K562 (cell line): ENCODE measurements around the gene KRTAP5-5. TPM values are rescaled to one million over a fixed set of nuclear protein-coding genes. Genes with fewer than 3 reads are reported as not detected.

ENCODE experiments used
- ATAC-seq: fragments of 200-7000 bp; cut with Tn5 transposase; 3 replicates; pipeline ENCODE4 v1.9.1; 2020; ENCODE audit warnings: moderate library complexity
- BruUV-seq: library from RNA; stranded (reverse); fragments of 400-500 nt; replicated peaks from 2 replicates; lab custom pipeline; 2021; lab: Mats Ljungman, UMichigan
- CTCF ChIA-PET: fragments of 300-600 bp; formaldehyde crosslinking; extraction: SDS; loops from one replicate; lab custom pipeline; 2021; ENCODE audit warnings: low intra/inter-chr PET ratio; lab: Yijun Ruan, JAX
- POLR2A ChIA-PET: fragments of 300-600, 350-650 bp; sonication (Branson Sonifier 250); formaldehyde crosslinking; extraction: SDS; loops from one replicate; lab custom pipeline; 2021; ENCODE audit warnings: antibody characterized with exemption, inconsistent platforms; lab: Yijun Ruan, JAX
- DNase-seq, 4 experiments: peaks; one replicate each; pipeline versions ENCODE4 v3.0.0 to v3.0.0-alpha.2; 2011 to 2018; ENCODE audit warnings: low spot score in 3 of 4, mixed read lengths in 3 of 4; ENCODE audit errors: extremely low read depth in 1 of 4
- FAIRE-seq: peaks from 2 replicates; lab custom pipeline; 2011; peaks lifted over from hg19 to GRCh38; lab: Jason Lieb, UNC
- H2AFZ ChIP-seq: 2 replicates; pipeline ENCODE4 v1.6.0; 2011; ENCODE audit warnings: low read depth, low read length, control low read depth, inconsistent platforms
- H3K27ac ChIP-seq: fragments of 200-600 bp; 3 replicates; pipeline ENCODE4 v1.8.0; 2011; ENCODE audit warnings: low read depth, mild to moderate bottlenecking, control low read depth, inconsistent platforms, low read length, moderate library complexity, mixed read lengths; ENCODE audit errors: extremely low read depth
- H3K27me3 ChIP-seq, 2 experiments: fragments of 300-600 bp in 1 of 2; 2 replicates in 1 of 2; 3 replicates in 1 of 2; pipeline versions ENCODE4 v1.6.0 to v1.8.0; 2011; ENCODE audit warnings: inconsistent platforms in 2 of 2, low read length in 2 of 2, mild to moderate bottlenecking in 1 of 2, mixed read lengths in 1 of 2, moderate library complexity in 1 of 2; ENCODE audit not compliant: control insufficient read depth in 2 of 2, insufficient read depth in 2 of 2
- H3K36me3 ChIP-seq: fragments of 300-600 bp; 3 replicates; pipeline ENCODE4 v1.8.0; 2011; ENCODE audit warnings: mild to moderate bottlenecking, low read length, inconsistent platforms; ENCODE audit not compliant: control insufficient read depth, insufficient read depth
- H3K4me1 ChIP-seq, 2 experiments: fragments of 200-600 bp in 1 of 2; replicated peaks in 1 of 2; 2 replicates in 1 of 2; 3 replicates in 1 of 2; pipeline versions ENCODE4 v1.5.1 to v1.8.0; 2011; ENCODE audit warnings: inconsistent platforms in 2 of 2, low read length in 2 of 2, mild to moderate bottlenecking in 1 of 2, mixed read lengths in 1 of 2, moderate library complexity in 1 of 2; ENCODE audit not compliant: control insufficient read depth in 2 of 2, insufficient read depth in 2 of 2
- H3K4me2 ChIP-seq: 2 replicates; pipeline ENCODE4 v1.6.1; 2011; ENCODE audit warnings: low read length, control low read depth, inconsistent platforms, mixed read lengths; ENCODE audit not compliant: insufficient read depth
- H3K4me3 ChIP-seq: fragments of 200-600 bp; sonication (generic), shearing (Covaris generic); 2 replicates; pipeline ENCODE4 v1.5.1; 2016; ENCODE audit warnings: control low read depth, inconsistent platforms
- H3K79me2 ChIP-seq: fragments of 200-600 bp; 3 replicates; pipeline ENCODE4 v1.8.0; 2011; ENCODE audit warnings: low read length, inconsistent platforms; ENCODE audit not compliant: control insufficient read depth, insufficient read depth
- H3K9ac ChIP-seq, 2 experiments: 2 replicates each; pipeline versions ENCODE4 v1.6.0 to v1.6.1; 2011; ENCODE audit warnings: low read depth in 2 of 2, low read length in 2 of 2, control low read depth in 1 of 2, inconsistent platforms in 1 of 2, mild to moderate bottlenecking in 1 of 2, mixed read lengths in 1 of 2; ENCODE audit not compliant: insufficient read depth in 1 of 2
- H3K9me1 ChIP-seq: one replicate; pipeline ENCODE4 v1.6.0; 2011; ENCODE audit warnings: inconsistent platforms, mild to moderate bottlenecking, low read length, moderate library complexity; ENCODE audit not compliant: control insufficient read depth, insufficient read depth
- H3K9me3 ChIP-seq: replicated peaks from 2 replicates; pipeline ENCODE4 v1.5.1; 2011; ENCODE audit warnings: low read depth, low read length, inconsistent platforms; ENCODE audit not compliant: control insufficient read depth, insufficient read depth
- H4K20me1 ChIP-seq: replicated peaks from 2 replicates; pipeline ENCODE4 v1.6.1; 2011; ENCODE audit warnings: low read length, inconsistent platforms, mixed read lengths; ENCODE audit not compliant: control insufficient read depth, insufficient read depth
- CBX5 ChIP-seq: IDR thresholded peaks from 2 replicates; pipeline ENCODE4 v1.6.1; 2014; ENCODE audit warnings: low read depth, borderline replicate concordance
- MCM3 ChIP-seq: fragments of 450-650 bp; IDR thresholded peaks from 2 replicates; pipeline ENCODE4 v1.6.1; 2016
- MEIS2 ChIP-seq: fragments of 450-650 bp; IDR thresholded peaks from 2 replicates; pipeline ENCODE4 v1.6.1; 2014; ENCODE audit warnings: mild to moderate bottlenecking; ENCODE audit not compliant: partially characterized antibody
- SIRT6 ChIP-seq: IDR thresholded peaks from one replicate; pipeline ENCODE4 v1.6.1; 2012; ENCODE audit warnings: low read depth, mild to moderate bottlenecking, control low read depth, inconsistent platforms, low read length, moderate library complexity
- SMARCA5 ChIP-seq: fragments of 450-650 bp; IDR thresholded peaks from 2 replicates; pipeline ENCODE4 v1.6.1; 2016
- WGBS: fragments of 100-300 bp; shearing (Covaris generic); methylation state at CpG from one replicate; pipeline ENCODE4 v1.1.6; 2016; ENCODE audit warnings: low coverage, mixed read lengths; ENCODE audit not compliant: insufficient coverage; ENCODE audit errors: missing lambda C conversion rate; 5-methylcytosine and 5-hydroxymethylcytosine counted together
- in situ Hi-C: fragments of 300-500 bp; cut with MboI; formaldehyde crosslinking; loops from 4 replicates; pipeline ENCODE4 v1.15.0; 2018; ENCODE audit warnings: inconsistent platforms, mixed read lengths
- intact Hi-C: fragments of 100-400 bp; cut with micrococcal nuclease; formaldehyde crosslinking; loops from 2 replicates; pipeline ENCODE4 v1.14.2; 2022
- polyA plus RNA-seq, 8 experiments: library from polyadenylated mRNA; depleted of rRNA in 4 of 8; stranded (reverse) in 5 of 8; unstranded in 3 of 8; fragments of >200 nt; fragmentation: Nextera tagmentation in 2 of 8; fragmentation: Illumina TruSeq in 1 of 8; extraction: Ambion mirVana in 2 of 8; extraction: Trizol in 1 of 8; gene quantifications; 2 replicates each; pipeline versions ENCODE4 v1.2.1 to v1.2.3, GENCODE V29; 2011 to 2014; ENCODE audit warnings: inconsistent platforms in 1 of 8, missing spikeins in 1 of 8
- total RNA-seq, 7 experiments: library from RNA; depleted of rRNA in 6 of 7; stranded (reverse); fragments of >200 nt in 6 of 7; fragmentation: Illumina TruSeq in 2 of 7; extraction: Trizol in 2 of 7; gene quantifications; 2 replicates each; pipeline versions ENCODE4 v1.2.1 to v1.2.3, GENCODE V29; 2011 to 2021; ENCODE audit warnings: low replicate concordance in 1 of 7
- TF ChIP-seq, protein P1 (sequence below): fragments of 250-450 bp; sonication (Bioruptor Pico); IDR thresholded peaks from 2 replicates; pipeline ENCODE4 v1.4.0; 2020; ENCODE audit warnings: mild to moderate bottlenecking
- TF ChIP-seq, protein P2 (sequence below): sonication (generic); formaldehyde crosslinking; IDR thresholded peaks from 2 replicates; pipeline ENCODE4 v1.8.1; 2023; ENCODE audit warnings: missing genetic modification reagents, mild to moderate bottlenecking, borderline replicate concordance

The KRTAP5-5 gene
- total and polyA plus RNA-seq, 9 of the 15 experiments (the other 6 are each of a cell fraction or from before 2014, with no cell fraction given) = not detected

DNA sequence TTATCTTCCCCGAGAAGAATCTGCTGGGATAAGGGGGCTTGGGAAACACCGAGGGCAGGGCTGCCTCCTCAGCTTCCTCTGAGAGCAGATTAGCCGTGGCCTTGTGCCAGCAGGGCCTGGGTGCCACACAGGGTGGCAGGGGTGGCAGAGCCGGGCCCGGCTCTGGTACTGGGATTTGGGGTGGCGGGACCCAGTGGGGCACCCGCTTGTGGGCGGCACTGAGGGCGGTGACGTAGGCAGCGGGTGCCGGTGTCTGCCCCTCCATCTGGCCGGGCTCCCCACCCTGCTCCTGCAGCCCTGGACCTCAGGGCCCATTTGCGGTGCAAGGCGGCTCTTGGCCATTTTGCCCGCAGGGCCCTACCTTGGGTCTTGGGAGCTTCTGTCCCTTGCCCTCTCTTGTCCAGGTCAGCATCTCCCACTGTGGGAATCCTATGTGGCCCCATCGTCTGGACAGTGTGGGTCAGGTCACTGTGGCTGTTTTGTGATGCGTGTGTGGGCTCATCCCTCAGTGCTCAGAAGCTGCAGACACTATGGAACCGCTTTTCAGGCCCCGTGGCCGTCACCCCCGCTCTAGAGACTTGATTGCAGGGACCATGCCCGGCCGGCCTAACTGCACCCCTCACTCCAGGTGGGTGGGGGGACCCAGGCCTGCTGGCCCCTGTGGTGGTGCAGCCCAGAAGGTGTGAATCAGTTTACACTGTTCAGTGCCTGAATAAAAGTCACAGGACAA is 37.7 kb downstream of the KRTAP5-5 start:
- CTCF ChIA-PET = no interaction called here
- TF ChIP-seq MCM3 (no peak), CBX5 (no peak)
- Histone ChIP-seq H3K4me2 (no peak overlapping the region), H3K79me2 (no peaks in the 10 kb centered on the region), H3K27ac (no peak overlapping the region), H3K27me3 (peaks cover 17 to 38% of the 10 kb centered on the region in 2 experiments; a peak in 4 of 5 replicates), H4K20me1 (0 out of 2 replicates have a peak, but pooled peaks cover 9% of the 10 kb centered on the region), H3K36me3 (no peaks in the 10 kb centered on the region), H3K9ac (no peak overlapping the region), H3K9me1 (peaks cover 2% of the 10 kb centered on the region), H3K4me3 (no peak overlapping the region), H2AFZ (no peak overlapping the region), H3K9me3 (no peaks in the 10 kb centered on the region), H3K4me1 (no peaks in the 10 kb centered on the region)
- in situ Hi-C loops (no loop called here), intact Hi-C loops (no loop called here)
- BruUV-seq = no TSS peak
- 8% methylated on average over 20 of the region's 24 CpGs for WGBS
- DNase-seq (no peak), FAIRE-seq (no peak), ATAC-seq (no peak)
- POLR2A ChIA-PET = no interaction called here

DNA sequence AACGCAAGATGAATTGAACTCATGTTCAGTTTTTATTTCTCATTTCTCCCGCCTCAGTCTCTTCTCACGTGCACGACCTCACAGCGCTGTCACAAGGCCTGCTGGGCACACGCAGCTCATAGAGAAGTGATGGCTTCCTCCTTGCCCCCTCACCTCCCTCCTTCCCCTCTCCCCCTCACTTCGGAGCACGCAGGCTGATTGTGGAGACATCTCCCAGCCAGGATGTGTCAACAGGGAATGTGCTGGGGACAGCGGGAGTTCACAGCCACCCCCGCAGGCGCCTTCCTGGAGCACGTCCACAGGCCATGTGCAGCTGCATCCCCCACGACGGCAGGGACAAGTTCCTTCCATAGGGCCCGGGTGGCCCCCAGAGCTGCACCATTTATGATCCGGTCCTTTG is 38.3 kb downstream of the KRTAP5-5 start:
- Histone ChIP-seq H3K9me1 (peaks cover 2% of the 10 kb centered on the region), H3K4me2 (no peak overlapping the region), H3K27ac (no peak overlapping the region), H3K9ac (no peak overlapping the region), H4K20me1 (0 out of 2 replicates have a peak, but pooled peaks cover 9% of the 10 kb centered on the region), H2AFZ (no peak overlapping the region), H3K27me3 (peaks cover 23 to 43% of the 10 kb centered on the region in 2 experiments; a peak in 4 of 5 replicates), H3K36me3 (no peaks in the 10 kb centered on the region), H3K4me3 (no peak overlapping the region), H3K79me2 (no peaks in the 10 kb centered on the region), H3K4me1 (no peaks in the 10 kb centered on the region), H3K9me3 (no peaks in the 10 kb centered on the region)
- 0% methylated on average over 14 of the region's 16 CpGs for WGBS
- DNase-seq = no peak
- BruUV-seq = no TSS peak
- FAIRE-seq = no peak
- intact Hi-C loops (no loop called here), in situ Hi-C loops (no loop called here)
- no peak for ATAC-seq
- POLR2A ChIA-PET = no interaction called here
- CTCF ChIA-PET = no interaction called here
- TF ChIP-seq, protein P1, sequence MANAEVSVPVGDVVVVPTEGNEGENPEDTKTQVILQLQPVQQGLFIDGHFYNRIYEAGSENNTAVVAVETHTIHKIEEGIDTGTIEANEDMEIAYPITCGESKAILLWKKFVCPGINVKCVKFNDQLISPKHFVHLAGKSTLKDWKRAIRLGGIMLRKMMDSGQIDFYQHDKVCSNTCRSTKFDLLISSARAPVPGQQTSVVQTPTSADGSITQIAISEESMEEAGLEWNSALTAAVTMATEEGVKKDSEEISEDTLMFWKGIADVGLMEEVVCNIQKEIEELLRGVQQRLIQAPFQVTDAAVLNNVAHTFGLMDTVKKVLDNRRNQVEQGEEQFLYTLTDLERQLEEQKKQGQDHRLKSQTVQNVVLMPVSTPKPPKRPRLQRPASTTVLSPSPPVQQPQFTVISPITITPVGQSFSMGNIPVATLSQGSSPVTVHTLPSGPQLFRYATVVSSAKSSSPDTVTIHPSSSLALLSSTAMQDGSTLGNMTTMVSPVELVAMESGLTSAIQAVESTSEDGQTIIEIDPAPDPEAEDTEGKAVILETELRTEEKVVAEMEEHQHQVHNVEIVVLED (CRISPR knock-in tag) = no peak
- TF ChIP-seq, protein P2, sequence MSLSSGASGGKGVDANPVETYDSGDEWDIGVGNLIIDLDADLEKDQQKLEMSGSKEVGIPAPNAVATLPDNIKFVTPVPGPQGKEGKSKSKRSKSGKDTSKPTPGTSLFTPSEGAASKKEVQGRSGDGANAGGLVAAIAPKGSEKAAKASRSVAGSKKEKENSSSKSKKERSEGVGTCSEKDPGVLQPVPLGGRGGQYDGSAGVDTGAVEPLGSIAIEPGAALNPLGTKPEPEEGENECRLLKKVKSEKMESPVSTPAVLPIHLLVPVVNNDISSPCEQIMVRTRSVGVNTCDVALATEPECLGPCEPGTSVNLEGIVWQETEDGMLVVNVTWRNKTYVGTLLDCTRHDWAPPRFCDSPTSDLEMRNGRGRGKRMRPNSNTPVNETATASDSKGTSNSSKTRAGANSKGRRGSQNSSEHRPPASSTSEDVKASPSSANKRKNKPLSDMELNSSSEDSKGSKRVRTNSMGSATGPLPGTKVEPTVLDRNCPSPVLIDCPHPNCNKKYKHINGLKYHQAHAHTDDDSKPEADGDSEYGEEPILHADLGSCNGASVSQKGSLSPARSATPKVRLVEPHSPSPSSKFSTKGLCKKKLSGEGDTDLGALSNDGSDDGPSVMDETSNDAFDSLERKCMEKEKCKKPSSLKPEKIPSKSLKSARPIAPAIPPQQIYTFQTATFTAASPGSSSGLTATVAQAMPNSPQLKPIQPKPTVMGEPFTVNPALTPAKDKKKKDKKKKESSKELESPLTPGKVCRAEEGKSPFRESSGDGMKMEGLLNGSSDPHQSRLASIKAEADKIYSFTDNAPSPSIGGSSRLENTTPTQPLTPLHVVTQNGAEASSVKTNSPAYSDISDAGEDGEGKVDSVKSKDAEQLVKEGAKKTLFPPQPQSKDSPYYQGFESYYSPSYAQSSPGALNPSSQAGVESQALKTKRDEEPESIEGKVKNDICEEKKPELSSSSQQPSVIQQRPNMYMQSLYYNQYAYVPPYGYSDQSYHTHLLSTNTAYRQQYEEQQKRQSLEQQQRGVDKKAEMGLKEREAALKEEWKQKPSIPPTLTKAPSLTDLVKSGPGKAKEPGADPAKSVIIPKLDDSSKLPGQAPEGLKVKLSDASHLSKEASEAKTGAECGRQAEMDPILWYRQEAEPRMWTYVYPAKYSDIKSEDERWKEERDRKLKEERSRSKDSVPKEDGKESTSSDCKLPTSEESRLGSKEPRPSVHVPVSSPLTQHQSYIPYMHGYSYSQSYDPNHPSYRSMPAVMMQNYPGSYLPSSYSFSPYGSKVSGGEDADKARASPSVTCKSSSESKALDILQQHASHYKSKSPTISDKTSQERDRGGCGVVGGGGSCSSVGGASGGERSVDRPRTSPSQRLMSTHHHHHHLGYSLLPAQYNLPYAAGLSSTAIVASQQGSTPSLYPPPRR (CRISPR knock-in tag) = no peak
- TF ChIP-seq SMARCA5 (no peak), MEIS2 (no peak), SIRT6 (no peak)
